HCT116 (cell line): ENCODE measurements around the gene POLR2H. TPM values are rescaled to one million over a fixed set of nuclear protein-coding genes. Genes with fewer than 3 reads are reported as not detected.

Experiments
- ATAC-seq: fragments of 200-7000 bp; cut with Tn5 transposase; 2 replicates; pipeline ENCODE4 v1.9.1; 2020; ENCODE audit warnings: mild to moderate bottlenecking, moderate library complexity
- BruUV-seq: library from RNA; stranded (reverse); fragments of 400-500 nt; replicated peaks from 2 replicates; lab custom pipeline; 2021; lab: Mats Ljungman, UMichigan
- CTCF ChIA-PET: fragments of 300-600 bp; sonication (Branson Sonifier 250); formaldehyde crosslinking; loops from one replicate; lab custom pipeline; 2021; ENCODE audit warnings: antibody characterized with exemption; lab: Charles Lee
- POLR2A ChIA-PET: fragments of 300-600, 350-600 bp; sonication (Branson Sonifier 250); formaldehyde crosslinking; loops from one replicate; lab custom pipeline; 2021; ENCODE audit warnings: antibody characterized with exemption; lab: Charles Lee
- RAD21 ChIA-PET, 2 experiments: fragments of 300-600 bp; sonication (Branson Sonifier 250); formaldehyde crosslinking; loops; one replicate each; lab custom pipeline; 2023; ENCODE audit warnings: low total read pairs in 2 of 2; ENCODE audit not compliant: uncharacterized antibody in 2 of 2, unreplicated experiment in 2 of 2, low non-redundant PET in 1 of 2; lab: Charles Lee
- DNase-seq: peaks from one replicate; pipeline ENCODE4 v3.0.0-alpha.2; 2010; ENCODE audit warnings: low read depth, low spot score
- H2AFZ ChIP-seq: fragments of 200-600 bp; shearing (Covaris generic), sonication (generic); 2 replicates; pipeline ENCODE4 v1.6.1; 2017; ENCODE audit warnings: low read depth, mixed run types, mixed read lengths, antibody characterized with exemption, low read length; ENCODE audit not compliant: poor library complexity, severe bottlenecking
- H3K27ac ChIP-seq: 2 replicates; pipeline ENCODE4 v1.5.1; 2012; ENCODE audit warnings: low read depth, low read length
- H3K27me3 ChIP-seq: fragments of 200-600 bp; sonication (generic); 2 replicates; pipeline ENCODE4 v1.6.1; 2016; ENCODE audit warnings: mixed run types, low read length, mixed read lengths; ENCODE audit not compliant: insufficient read depth
- H3K36me3 ChIP-seq, 2 experiments: fragments of 200-500 bp in 1 of 2; fragments of 200-600 bp in 1 of 2; sonication (Bioruptor generic) in 1 of 2; sonication (generic) in 1 of 2; 2 replicates each; pipeline versions ENCODE4 v1.5.1 to v1.6.1; 2014 to 2016; ENCODE audit warnings: low read length in 2 of 2, inconsistent platforms in 1 of 2, mixed read lengths in 1 of 2, mixed run types in 1 of 2; ENCODE audit not compliant: insufficient read depth in 2 of 2, control insufficient read depth in 1 of 2
- H3K4me1 ChIP-seq, 2 experiments: fragments of 200-600 bp in 1 of 2; sonication (generic) in 1 of 2; 2 replicates each; pipeline versions ENCODE4 v1.5.1 to v1.6.1; 2012 to 2017; ENCODE audit warnings: low read length in 2 of 2, inconsistent platforms in 1 of 2, mild to moderate bottlenecking in 1 of 2, mixed read lengths in 1 of 2, mixed run types in 1 of 2, moderate library complexity in 1 of 2; ENCODE audit not compliant: insufficient read depth in 2 of 2, control insufficient read depth in 1 of 2
- H3K4me2 ChIP-seq: fragments of 200-600 bp; sonication (generic); 2 replicates; pipeline ENCODE4 v1.6.1; 2017; ENCODE audit warnings: mixed run types, low read length, mixed read lengths
- H3K4me3 ChIP-seq, 2 experiments: fragments of 200-600 bp in 1 of 2; sonication (generic) in 1 of 2; replicated peaks in 1 of 2; 2 replicates each; pipeline ENCODE4 v1.5.1; 2011 to 2016; ENCODE audit warnings: low read length in 2 of 2, control low read depth in 1 of 2, low read depth in 1 of 2, mild to moderate bottlenecking in 1 of 2, mixed read lengths in 1 of 2, mixed run types in 1 of 2
- H3K79me2 ChIP-seq: fragments of 200-600 bp; sonication (generic); 2 replicates; pipeline ENCODE4 v1.6.1; 2017; ENCODE audit warnings: mild to moderate bottlenecking, mixed run types, low read length, moderate library complexity, mixed read lengths; ENCODE audit not compliant: insufficient read depth
- H3K9ac ChIP-seq: fragments of 200-600 bp; sonication (generic); 2 replicates; pipeline ENCODE4 v1.6.1; 2016; ENCODE audit warnings: low read length, mixed read lengths
- H3K9me2 ChIP-seq: fragments of 200-600 bp; sonication (generic), shearing (Covaris generic); 2 replicates; pipeline ENCODE4 v1.6.1; 2017; ENCODE audit warnings: mixed run types, mild to moderate bottlenecking, moderate library complexity; ENCODE audit not compliant: insufficient read depth
- H3K9me3 ChIP-seq, 2 experiments: fragments of 200-500 bp in 1 of 2; fragments of 200-600 bp in 1 of 2; sonication (Bioruptor generic) in 1 of 2; sonication (generic) in 1 of 2; 2 replicates each; pipeline ENCODE4 v1.6.1; 2014 to 2017; ENCODE audit warnings: low read length in 2 of 2, mixed read lengths in 2 of 2, inconsistent platforms in 1 of 2, low read depth in 1 of 2, mild to moderate bottlenecking in 1 of 2, mixed run types in 1 of 2, moderate library complexity in 1 of 2; ENCODE audit not compliant: control insufficient read depth in 1 of 2, insufficient read depth in 1 of 2
- H4K20me1 ChIP-seq: fragments of 200-600 bp; sonication (generic), shearing (Covaris generic); 2 replicates; pipeline ENCODE4 v1.6.1; 2017; ENCODE audit warnings: mixed run types, mild to moderate bottlenecking, moderate library complexity; ENCODE audit not compliant: insufficient read depth
- CEBPB ChIP-seq: IDR thresholded peaks from 2 replicates; pipeline ENCODE4 v1.6.1; 2012; ENCODE audit warnings: low read depth
- CTCF ChIP-seq, 3 experiments: fragments of 200-600 bp in 1 of 3; sonication (generic) in 1 of 3; IDR thresholded peaks in 2 of 3; conservative IDR thresholded peaks in 1 of 3; 2 replicates each; pipeline ENCODE4 v1.5.1; 2012 to 2017; ENCODE audit warnings: low read depth in 2 of 3, low read length in 2 of 3, antibody characterized with exemption in 1 of 3, borderline replicate concordance in 1 of 3, control low read depth in 1 of 3, mild to moderate bottlenecking in 1 of 3, mixed read lengths in 1 of 3, mixed run types in 1 of 3, moderate library complexity in 1 of 3; ENCODE audit not compliant: insufficient read depth in 1 of 3
- SP1 ChIP-seq: IDR thresholded peaks from 2 replicates; pipeline ENCODE4 v1.6.1; 2012; ENCODE audit warnings: low read depth
- SRF ChIP-seq: IDR thresholded peaks from 2 replicates; pipeline ENCODE4 v1.6.1; 2012; ENCODE audit warnings: low read depth
- intact Hi-C: fragments of 100-400 bp; cut with micrococcal nuclease; formaldehyde crosslinking; loops from 2 replicates; pipeline ENCODE4 v1.10.0; 2022
- total RNA-seq: library from RNA; stranded (reverse); gene quantifications from one replicate; pipeline ENCODE4 v1.2.1, GENCODE V29; 2021; ENCODE audit not compliant: unreplicated experiment

The POLR2H gene
- total RNA-seq, 1 experiment from 2014 or later = 156 TPM

GRCh38 chr3:184395320-184395660, 33.8 kb downstream of the POLR2H start (continued):
- no peak for TF ChIP-seq CTCF (IDR thresholded peaks at IDR 0.05 in 2 of 3, conservative IDR thresholded peaks at IDR 0.05 in 1 of 3; ENCODE audit: borderline replicate concordance in 1 of 3, insufficient read depth in 1 of 3, low read depth in 2 of 3, low read length in 2 of 3)
- TF ChIP-seq SP1 = no peak

GRCh38 chr3:184399410-184399809, 37.9 kb downstream of the POLR2H start:
- ATAC-seq (no peak), DNase-seq (no peak)
- no peak overlapping the region for H3K27ac ChIP-seq
- no peaks in the 10 kb centered on the region for H4K20me1 ChIP-seq
- H3K4me2 ChIP-seq = no peak overlapping the region
- no peak overlapping the region for H2AFZ ChIP-seq
- no peaks in the 10 kb centered on the region for H3K9me2 ChIP-seq
- no peak overlapping the region for H3K9ac ChIP-seq
- BruUV-seq = no TSS peak
- no peak overlapping the region for H3K4me3 ChIP-seq
- no peaks in the 10 kb centered on the region for H3K36me3 ChIP-seq
- no peaks in the 10 kb centered on the region for H3K4me1 ChIP-seq
- H3K79me2 ChIP-seq = no peaks in the 10 kb centered on the region
- ChIA-PET RAD21 (no interaction called here), POLR2A (no interaction called here), CTCF (no interaction called here)
- no peaks in the 10 kb centered on the region for H3K9me3 ChIP-seq
- intact Hi-C loops = no loop called here
- peaks cover 3% of the 10 kb centered on the region; the same call in 1 of the 2 replicates for H3K27me3 ChIP-seq
- TF ChIP-seq CEBPB (no peak), SP1 (no peak), SRF (no peak)
